ENCODE results near the gene EMILIN2. TPM values are rescaled to one million over a fixed set of nuclear protein-coding genes. Genes with fewer than 3 reads are reported as not detected.
"Not testable (repeated sequence)": the region's sequence is repeated elsewhere in the genome, so short reads cannot be mapped to it uniquely, and the experiment has no call there.

EMILIN2 gene
- total RNA-seq, 3 donors from 2014 or later = 19.2 to 22.3 (median 21.5) TPM

GRCh38 chr18:2825613-2826175, 21.1 kb upstream of the EMILIN2 start:
- no peak overlapping the region for H3K4me3 Mint-ChIP-seq
- ATAC-seq (no peak), DNase-seq (no peak)
- H3K4me1 Mint-ChIP-seq (ENCODE audit: low read depth) = no peaks in the 10 kb centered on the region
- H3K9me3 Mint-ChIP-seq = no peaks in the 10 kb centered on the region
- no peaks in the 10 kb centered on the region for H3K27me3 Mint-ChIP-seq (ENCODE audit: low read depth)
- no peaks in the 10 kb centered on the region for H3K36me3 Mint-ChIP-seq (ENCODE audit: insufficient read depth)

- Mint-ChIP-seq H3K4me1 (ENCODE audit: low read depth) (no peaks in the 10 kb centered on the region), H3K36me3 (ENCODE audit: insufficient read depth) (no peaks in the 10 kb centered on the region)
- ATAC-seq = no peak
Measured at GRCh38 chr18:2826581-2826980, 20.2 kb upstream of the EMILIN2 start.

GRCh38 chr18:2827061-2827460, 19.7 kb upstream of the EMILIN2 start:
- DNase-seq (no peak), ATAC-seq (no peak)
- H3K4me1 Mint-ChIP-seq (ENCODE audit: low read depth) = no peaks in the 10 kb centered on the region
- H3K27me3 Mint-ChIP-seq (ENCODE audit: low read depth) = no peaks in the 10 kb centered on the region
- no peak overlapping the region for H3K4me3 Mint-ChIP-seq
- H3K9me3 Mint-ChIP-seq = no peaks in the 10 kb centered on the region
- no peaks in the 10 kb centered on the region for H3K36me3 Mint-ChIP-seq (ENCODE audit: insufficient read depth)

More at GRCh38 chr18:2826581-2826980, 20.2 kb upstream of the EMILIN2 start:
- no peaks in the 10 kb centered on the region for H3K9me3 Mint-ChIP-seq
- H3K4me3 Mint-ChIP-seq = no peak overlapping the region
- no peaks in the 10 kb centered on the region for H3K27me3 Mint-ChIP-seq (ENCODE audit: low read depth)
- DNase-seq = no peak

GRCh38 chr18:2836118-2836517, 10.7 kb upstream of the EMILIN2 start:
- not testable (repeated sequence) for H3K4me1 Mint-ChIP-seq (ENCODE audit: low read depth); DNase-seq; H3K27me3 Mint-ChIP-seq (ENCODE audit: low read depth); ATAC-seq; H3K36me3 Mint-ChIP-seq (ENCODE audit: insufficient read depth); H3K4me3 Mint-ChIP-seq
- H3K9me3 Mint-ChIP-seq = peaks cover 14% of the 10 kb centered on the region

- H3K4me3 Mint-ChIP-seq; H3K4me1 Mint-ChIP-seq (ENCODE audit: low read depth); H3K36me3 Mint-ChIP-seq (ENCODE audit: insufficient read depth); ATAC-seq; H3K27me3 Mint-ChIP-seq (ENCODE audit: low read depth); DNase-seq: not testable (repeated sequence)
- H3K9me3 Mint-ChIP-seq = peaks cover 14% of the 10 kb centered on the region
Measured at GRCh38 chr18:2837290-2837689, 9.5 kb upstream of the EMILIN2 start.

- ATAC-seq (no peak), DNase-seq (no peak)
- Mint-ChIP-seq H3K4me3 (no peak overlapping the region), H3K36me3 (ENCODE audit: insufficient read depth) (no peaks in the 10 kb centered on the region), H3K4me1 (ENCODE audit: low read depth) (no peaks in the 10 kb centered on the region), H3K27me3 (ENCODE audit: low read depth) (peaks cover 2% of the 10 kb centered on the region), H3K9me3 (peaks cover 14% of the 10 kb centered on the region)
Measured at GRCh38 chr18:2839202-2839601, 7.6 kb upstream of the EMILIN2 start.

- H3K36me3 Mint-ChIP-seq (ENCODE audit: insufficient read depth) = no peaks in the 10 kb centered on the region
- H3K4me3 Mint-ChIP-seq = no peak overlapping the region
- H3K27me3 Mint-ChIP-seq (ENCODE audit: low read depth) = peaks cover 7% of the 10 kb centered on the region
- H3K4me1 Mint-ChIP-seq (ENCODE audit: low read depth) = no peaks in the 10 kb centered on the region
- ATAC-seq (no peak), DNase-seq (no peak)
- peaks cover 14% of the 10 kb centered on the region for H3K9me3 Mint-ChIP-seq
Measured at GRCh38 chr18:2840521-2840920, 6.3 kb upstream of the EMILIN2 start.

- Mint-ChIP-seq H3K9me3 (peaks cover 3% of the 10 kb centered on the region), H3K4me3 (no peak overlapping the region), H3K36me3 (ENCODE audit: insufficient read depth) (no peaks in the 10 kb centered on the region), H3K27me3 (ENCODE audit: low read depth) (peaks cover 20% of the 10 kb centered on the region), H3K4me1 (ENCODE audit: low read depth) (peaks cover 12% of the 10 kb centered on the region)
- DNase-seq (no peak), ATAC-seq (no peak)
Measured at GRCh38 chr18:2843146-2843545, 3.7 kb upstream of the EMILIN2 start.

GRCh38 chr18:2845172-2845571, 1.6 kb upstream of the EMILIN2 start:
- H3K4me1 Mint-ChIP-seq (ENCODE audit: low read depth) = peaks cover 19% of the 10 kb centered on the region
- H3K4me3 Mint-ChIP-seq = no peak overlapping the region
- DNase-seq (no peak), ATAC-seq (no peak)
- no peaks in the 10 kb centered on the region for H3K9me3 Mint-ChIP-seq
- H3K36me3 Mint-ChIP-seq (ENCODE audit: insufficient read depth) = no peaks in the 10 kb centered on the region
- peaks cover 36% of the 10 kb centered on the region for H3K27me3 Mint-ChIP-seq (ENCODE audit: low read depth)

GRCh38 chr18:2847317-2848246, 776 bp downstream of the EMILIN2 start:
- H3K36me3 Mint-ChIP-seq (ENCODE audit: insufficient read depth) = no peaks in the 10 kb centered on the region

GRCh38 chr18:2848247-2849246, 1.7 kb downstream of the EMILIN2 start:
- DNase-seq (no peak), ATAC-seq (no peak)
- peak overlapping the region; percentile 81 for H3K4me3 Mint-ChIP-seq
- peaks cover 53% of the 10 kb centered on the region for H3K27me3 Mint-ChIP-seq (ENCODE audit: low read depth)
- peaks cover 21% of the 10 kb centered on the region for H3K4me1 Mint-ChIP-seq (ENCODE audit: low read depth)
- no peaks in the 10 kb centered on the region for H3K9me3 Mint-ChIP-seq
- no peaks in the 10 kb centered on the region for H3K36me3 Mint-ChIP-seq (ENCODE audit: insufficient read depth)

More at GRCh38 chr18:2847317-2848246, 776 bp downstream of the EMILIN2 start:
- peak overlapping the region; percentile 81 for H3K4me3 Mint-ChIP-seq
- no peaks in the 10 kb centered on the region for H3K9me3 Mint-ChIP-seq
- peaks cover 21% of the 10 kb centered on the region for H3K4me1 Mint-ChIP-seq (ENCODE audit: low read depth)
- peak; percentile 62 to 64 for ATAC-seq
- peaks cover 53% of the 10 kb centered on the region for H3K27me3 Mint-ChIP-seq (ENCODE audit: low read depth)
- peak; percentile 17 for DNase-seq

- no peak for ATAC-seq
- H3K36me3 Mint-ChIP-seq (ENCODE audit: insufficient read depth) = no peaks in the 10 kb centered on the region
- no peak for DNase-seq
- H3K27me3 Mint-ChIP-seq (ENCODE audit: low read depth) = peaks cover 44% of the 10 kb centered on the region
- H3K4me1 Mint-ChIP-seq (ENCODE audit: low read depth) = peaks cover 20% of the 10 kb centered on the region
- H3K4me3 Mint-ChIP-seq = no peak overlapping the region
- no peaks in the 10 kb centered on the region for H3K9me3 Mint-ChIP-seq
Measured at GRCh38 chr18:2850816-2851215, 4.0 kb downstream of the EMILIN2 start.

- H3K9me3 Mint-ChIP-seq = no peaks in the 10 kb centered on the region
- H3K27me3 Mint-ChIP-seq (ENCODE audit: low read depth) = peaks cover 38% of the 10 kb centered on the region
- ATAC-seq (no peak), DNase-seq (no peak)
- no peak overlapping the region for H3K4me3 Mint-ChIP-seq
- H3K4me1 Mint-ChIP-seq (ENCODE audit: low read depth) = peaks cover 16% of the 10 kb centered on the region
- no peaks in the 10 kb centered on the region for H3K36me3 Mint-ChIP-seq (ENCODE audit: insufficient read depth)
Measured at GRCh38 chr18:2851771-2852170, 5.0 kb downstream of the EMILIN2 start.

GRCh38 chr18:2852460-2852859, 5.7 kb downstream of the EMILIN2 start:
- peaks cover 38% of the 10 kb centered on the region for H3K27me3 Mint-ChIP-seq (ENCODE audit: low read depth)

More at GRCh38 chr18:2852460-2852859, 5.7 kb downstream of the EMILIN2 start:
- ATAC-seq; H3K4me3 Mint-ChIP-seq; H3K9me3 Mint-ChIP-seq; H3K36me3 Mint-ChIP-seq (ENCODE audit: insufficient read depth); DNase-seq: not testable (repeated sequence)
- peaks cover 16% of the 10 kb centered on the region for H3K4me1 Mint-ChIP-seq (ENCODE audit: low read depth)

Data from activated T-cell treated with anti-CD3 and anti-CD28 coated beads, Interleukin-2, amount 50 U/mL, for 4 hours (primary cell).